ENCODE measurements around the gene LIMS4.
"Not testable (repeated sequence)": the region's sequence is repeated elsewhere in the genome, so short reads cannot be mapped to it uniquely, and the experiment has no call there.

DNA sequence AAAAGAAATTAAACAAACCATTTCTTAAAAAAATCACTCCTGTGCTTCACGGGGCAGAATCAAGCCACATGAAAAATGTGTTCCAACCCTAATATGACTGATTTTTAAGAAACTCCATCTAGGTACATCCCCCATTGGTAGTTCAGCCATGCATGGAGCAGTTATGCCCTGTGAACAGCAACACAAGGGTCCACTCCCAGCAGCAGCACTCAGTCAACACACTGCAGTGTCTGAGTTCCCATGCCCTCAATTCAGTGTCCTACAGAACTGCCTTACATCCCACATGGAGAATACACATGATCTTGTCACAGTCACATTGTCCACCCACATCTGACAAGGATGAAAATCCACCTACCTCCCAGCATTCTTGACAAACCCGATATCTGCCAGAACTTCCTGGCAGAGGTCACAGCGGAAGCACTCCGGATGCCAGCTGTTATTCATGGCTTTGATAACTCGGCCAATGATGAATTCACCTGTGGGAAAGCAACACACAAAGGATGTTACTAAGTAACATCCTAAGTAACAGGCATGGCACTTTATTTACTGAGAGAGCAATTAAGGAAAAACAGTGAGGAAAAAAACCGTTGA, 17.4 kb downstream of the LIMS4 start:
- TF ChIP-seq, protein P1, sequence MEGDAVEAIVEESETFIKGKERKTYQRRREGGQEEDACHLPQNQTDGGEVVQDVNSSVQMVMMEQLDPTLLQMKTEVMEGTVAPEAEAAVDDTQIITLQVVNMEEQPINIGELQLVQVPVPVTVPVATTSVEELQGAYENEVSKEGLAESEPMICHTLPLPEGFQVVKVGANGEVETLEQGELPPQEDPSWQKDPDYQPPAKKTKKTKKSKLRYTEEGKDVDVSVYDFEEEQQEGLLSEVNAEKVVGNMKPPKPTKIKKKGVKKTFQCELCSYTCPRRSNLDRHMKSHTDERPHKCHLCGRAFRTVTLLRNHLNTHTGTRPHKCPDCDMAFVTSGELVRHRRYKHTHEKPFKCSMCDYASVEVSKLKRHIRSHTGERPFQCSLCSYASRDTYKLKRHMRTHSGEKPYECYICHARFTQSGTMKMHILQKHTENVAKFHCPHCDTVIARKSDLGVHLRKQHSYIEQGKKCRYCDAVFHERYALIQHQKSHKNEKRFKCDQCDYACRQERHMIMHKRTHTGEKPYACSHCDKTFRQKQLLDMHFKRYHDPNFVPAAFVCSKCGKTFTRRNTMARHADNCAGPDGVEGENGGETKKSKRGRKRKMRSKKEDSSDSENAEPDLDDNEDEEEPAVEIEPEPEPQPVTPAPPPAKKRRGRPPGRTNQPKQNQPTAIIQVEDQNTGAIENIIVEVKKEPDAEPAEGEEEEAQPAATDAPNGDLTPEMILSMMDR (IDR thresholded peaks at IDR 0.05): not testable (repeated sequence)
- not testable (repeated sequence) for TF ChIP-seq TAF1 (IDR thresholded peaks at IDR 0.05; ENCODE audit: borderline replicate concordance, low read depth, low read length); ELF1 (IDR thresholded peaks at IDR 0.05); GABPA (IDR thresholded peaks at IDR 0.05; ENCODE audit: low read depth); POLR2AphosphoS5 (IDR thresholded peaks at IDR 0.05; ENCODE audit: low read depth, low read length); FOXM1 (IDR thresholded peaks at IDR 0.05; ENCODE audit: low read depth); FOXJ3 (CRISPR knock-in tag; IDR thresholded peaks at IDR 0.05); SIN3A (IDR thresholded peaks at IDR 0.05; ENCODE audit: borderline replicate concordance, low read depth, low read length); YY1 (IDR thresholded peaks at IDR 0.05; ENCODE audit: low read depth)
- TF ChIP-seq, protein P2, sequence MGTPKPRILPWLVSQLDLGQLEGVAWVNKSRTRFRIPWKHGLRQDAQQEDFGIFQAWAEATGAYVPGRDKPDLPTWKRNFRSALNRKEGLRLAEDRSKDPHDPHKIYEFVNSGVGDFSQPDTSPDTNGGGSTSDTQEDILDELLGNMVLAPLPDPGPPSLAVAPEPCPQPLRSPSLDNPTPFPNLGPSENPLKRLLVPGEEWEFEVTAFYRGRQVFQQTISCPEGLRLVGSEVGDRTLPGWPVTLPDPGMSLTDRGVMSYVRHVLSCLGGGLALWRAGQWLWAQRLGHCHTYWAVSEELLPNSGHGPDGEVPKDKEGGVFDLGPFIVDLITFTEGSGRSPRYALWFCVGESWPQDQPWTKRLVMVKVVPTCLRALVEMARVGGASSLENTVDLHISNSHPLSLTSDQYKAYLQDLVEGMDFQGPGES (IDR thresholded peaks at IDR 0.05; ENCODE audit: low read depth, low read length): not testable (repeated sequence)
- TF ChIP-seq, protein P3, sequence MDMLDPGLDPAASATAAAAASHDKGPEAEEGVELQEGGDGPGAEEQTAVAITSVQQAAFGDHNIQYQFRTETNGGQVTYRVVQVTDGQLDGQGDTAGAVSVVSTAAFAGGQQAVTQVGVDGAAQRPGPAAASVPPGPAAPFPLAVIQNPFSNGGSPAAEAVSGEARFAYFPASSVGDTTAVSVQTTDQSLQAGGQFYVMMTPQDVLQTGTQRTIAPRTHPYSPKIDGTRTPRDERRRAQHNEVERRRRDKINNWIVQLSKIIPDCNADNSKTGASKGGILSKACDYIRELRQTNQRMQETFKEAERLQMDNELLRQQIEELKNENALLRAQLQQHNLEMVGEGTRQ (IDR thresholded peaks at IDR 0.05; ENCODE audit: borderline replicate concordance, low read depth, low read length): not testable (repeated sequence)
- TF ChIP-seq, protein P4, sequence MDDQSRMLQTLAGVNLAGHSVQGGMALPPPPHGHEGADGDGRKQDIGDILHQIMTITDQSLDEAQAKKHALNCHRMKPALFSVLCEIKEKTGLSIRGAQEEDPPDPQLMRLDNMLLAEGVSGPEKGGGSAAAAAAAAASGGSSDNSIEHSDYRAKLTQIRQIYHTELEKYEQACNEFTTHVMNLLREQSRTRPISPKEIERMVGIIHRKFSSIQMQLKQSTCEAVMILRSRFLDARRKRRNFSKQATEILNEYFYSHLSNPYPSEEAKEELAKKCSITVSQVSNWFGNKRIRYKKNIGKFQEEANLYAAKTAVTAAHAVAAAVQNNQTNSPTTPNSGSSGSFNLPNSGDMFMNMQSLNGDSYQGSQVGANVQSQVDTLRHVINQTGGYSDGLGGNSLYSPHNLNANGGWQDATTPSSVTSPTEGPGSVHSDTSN (IDR thresholded peaks at IDR 0.05): not testable (repeated sequence)
- TF ChIP-seq, protein P5, sequence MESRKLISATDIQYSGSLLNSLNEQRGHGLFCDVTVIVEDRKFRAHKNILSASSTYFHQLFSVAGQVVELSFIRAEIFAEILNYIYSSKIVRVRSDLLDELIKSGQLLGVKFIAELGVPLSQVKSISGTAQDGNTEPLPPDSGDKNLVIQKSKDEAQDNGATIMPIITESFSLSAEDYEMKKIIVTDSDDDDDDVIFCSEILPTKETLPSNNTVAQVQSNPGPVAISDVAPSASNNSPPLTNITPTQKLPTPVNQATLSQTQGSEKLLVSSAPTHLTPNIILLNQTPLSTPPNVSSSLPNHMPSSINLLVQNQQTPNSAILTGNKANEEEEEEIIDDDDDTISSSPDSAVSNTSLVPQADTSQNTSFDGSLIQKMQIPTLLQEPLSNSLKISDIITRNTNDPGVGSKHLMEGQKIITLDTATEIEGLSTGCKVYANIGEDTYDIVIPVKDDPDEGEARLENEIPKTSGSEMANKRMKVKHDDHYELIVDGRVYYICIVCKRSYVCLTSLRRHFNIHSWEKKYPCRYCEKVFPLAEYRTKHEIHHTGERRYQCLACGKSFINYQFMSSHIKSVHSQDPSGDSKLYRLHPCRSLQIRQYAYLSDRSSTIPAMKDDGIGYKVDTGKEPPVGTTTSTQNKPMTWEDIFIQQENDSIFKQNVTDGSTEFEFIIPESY (IDR thresholded peaks at IDR 0.05; ENCODE audit: borderline replicate concordance, low read depth): not testable (repeated sequence)
- TF ChIP-seq, protein P6, sequence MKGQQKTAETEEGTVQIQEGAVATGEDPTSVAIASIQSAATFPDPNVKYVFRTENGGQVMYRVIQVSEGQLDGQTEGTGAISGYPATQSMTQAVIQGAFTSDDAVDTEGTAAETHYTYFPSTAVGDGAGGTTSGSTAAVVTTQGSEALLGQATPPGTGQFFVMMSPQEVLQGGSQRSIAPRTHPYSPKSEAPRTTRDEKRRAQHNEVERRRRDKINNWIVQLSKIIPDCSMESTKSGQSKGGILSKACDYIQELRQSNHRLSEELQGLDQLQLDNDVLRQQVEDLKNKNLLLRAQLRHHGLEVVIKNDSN (IDR thresholded peaks at IDR 0.05; ENCODE audit: borderline replicate concordance, low read depth): not testable (repeated sequence)

Data from SK-N-SH (cell line).